ENCODE measurements around the gene PRKD2. TPM values are rescaled to one million over a fixed set of nuclear protein-coding genes. Genes with fewer than 3 reads are reported as not detected.

PRKD2 gene
- total RNA-seq, 1 donor, result 9.0 TPM

- peak; percentile 61 for DNase-seq (ENCODE audit: insufficient read length, low spot score, missing footprints)
- peaks cover 8% of the 10 kb centered on the region for H3K27me3 ChIP-seq (ENCODE audit: insufficient read depth, low read length)
- no peaks in the 10 kb centered on the region for H3K9me3 ChIP-seq (ENCODE audit: low read depth, low read length)
- peaks cover 27% of the 10 kb centered on the region for H3K4me1 ChIP-seq (ENCODE audit: insufficient read depth, low read length)
- no peak within 1 kb of the TSS for H3K27ac ChIP-seq (ENCODE audit: low read depth, low read length)
- H3K4me3 ChIP-seq (ENCODE audit: insufficient read depth, low read length), result no peak within 1 kb of the TSS
- H3K79me2 ChIP-seq (ENCODE audit: insufficient read depth, low read length), result no peaks in the 10 kb centered on the region
- TF ChIP-seq, protein P1, sequence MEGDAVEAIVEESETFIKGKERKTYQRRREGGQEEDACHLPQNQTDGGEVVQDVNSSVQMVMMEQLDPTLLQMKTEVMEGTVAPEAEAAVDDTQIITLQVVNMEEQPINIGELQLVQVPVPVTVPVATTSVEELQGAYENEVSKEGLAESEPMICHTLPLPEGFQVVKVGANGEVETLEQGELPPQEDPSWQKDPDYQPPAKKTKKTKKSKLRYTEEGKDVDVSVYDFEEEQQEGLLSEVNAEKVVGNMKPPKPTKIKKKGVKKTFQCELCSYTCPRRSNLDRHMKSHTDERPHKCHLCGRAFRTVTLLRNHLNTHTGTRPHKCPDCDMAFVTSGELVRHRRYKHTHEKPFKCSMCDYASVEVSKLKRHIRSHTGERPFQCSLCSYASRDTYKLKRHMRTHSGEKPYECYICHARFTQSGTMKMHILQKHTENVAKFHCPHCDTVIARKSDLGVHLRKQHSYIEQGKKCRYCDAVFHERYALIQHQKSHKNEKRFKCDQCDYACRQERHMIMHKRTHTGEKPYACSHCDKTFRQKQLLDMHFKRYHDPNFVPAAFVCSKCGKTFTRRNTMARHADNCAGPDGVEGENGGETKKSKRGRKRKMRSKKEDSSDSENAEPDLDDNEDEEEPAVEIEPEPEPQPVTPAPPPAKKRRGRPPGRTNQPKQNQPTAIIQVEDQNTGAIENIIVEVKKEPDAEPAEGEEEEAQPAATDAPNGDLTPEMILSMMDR (IDR thresholded peaks at IDR 0.05; ENCODE audit: extremely low read depth, low read depth, low read length), result no peak
- H3K36me3 ChIP-seq (ENCODE audit: insufficient read depth, low read length), result no peaks in the 10 kb centered on the region
- no peak within 1 kb of the TSS for H3K4me2 ChIP-seq (ENCODE audit: insufficient read depth, low read length)
- no peaks in the 10 kb centered on the region for H4K20me1 ChIP-seq (ENCODE audit: insufficient read depth, low read length)
- H2AFZ ChIP-seq (ENCODE audit: low read length), result no peak within 1 kb of the TSS
Observed at GRCh38 chr19:46635920-46636761, 80.8 kb downstream of the PRKD2 start, which contains the start of gene GNG8. TSS of gene GNG8 (minus strand) at chr19:46636202. CDS start at chr19:46634682, 1,520 bp downstream.

- Histone ChIP-seq H3K4me2 (ENCODE audit: insufficient read depth, low read length) (peak overlapping the region; percentile 51), H3K4me1 (ENCODE audit: insufficient read depth, low read length) (peaks cover 27% of the 10 kb centered on the region)
Observed at GRCh38 chr19:46634656-46635218, 82.2 kb downstream of the PRKD2 start.

DNA sequence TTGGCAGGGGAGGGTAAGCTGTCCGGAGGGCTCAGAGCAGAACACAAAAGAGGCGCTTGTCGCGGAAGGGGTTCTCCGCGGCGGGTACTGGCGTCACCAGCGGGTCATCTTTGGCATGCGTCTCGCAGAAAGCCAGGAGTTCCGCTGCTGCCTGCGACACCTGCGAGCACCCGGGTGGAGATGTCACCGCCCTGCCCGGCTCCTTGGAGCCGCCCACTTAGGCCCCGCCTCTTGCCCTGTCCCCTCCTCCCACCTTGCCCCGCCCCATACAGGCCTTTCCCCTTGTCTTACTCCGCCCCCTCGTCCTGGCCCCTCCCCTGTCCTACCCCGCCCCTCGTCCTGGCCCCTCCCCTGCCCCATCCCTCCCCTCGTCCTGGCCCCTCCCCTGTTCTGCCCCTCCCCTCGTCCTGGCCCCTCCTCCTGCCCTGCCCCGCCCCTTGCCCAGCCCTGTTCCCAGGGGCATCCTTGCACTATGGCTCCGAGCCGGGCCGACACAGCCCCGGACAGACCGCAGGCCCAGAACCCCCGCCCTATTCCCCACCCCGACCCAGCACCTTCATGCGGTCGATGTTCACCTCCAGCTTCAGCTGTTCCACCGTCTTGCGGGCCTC, 82.8 kb downstream of the PRKD2 start:
- no peaks in the 10 kb centered on the region for H3K79me2 ChIP-seq (ENCODE audit: insufficient read depth, low read length)
- H3K9me3 ChIP-seq (ENCODE audit: low read depth, low read length), result no peaks in the 10 kb centered on the region
- TF ChIP-seq, protein P1 (IDR thresholded peaks at IDR 0.05; ENCODE audit: extremely low read depth, low read depth, low read length), result no peak
- H3K27me3 ChIP-seq (ENCODE audit: insufficient read depth, low read length), result peaks cover 8% of the 10 kb centered on the region
- H3K36me3 ChIP-seq (ENCODE audit: insufficient read depth, low read length), result no peaks in the 10 kb centered on the region
- H4K20me1 ChIP-seq (ENCODE audit: insufficient read depth, low read length), result no peaks in the 10 kb centered on the region
- H2AFZ ChIP-seq (ENCODE audit: low read length), result peak overlapping the region; percentile 55
- H3K4me2 ChIP-seq (ENCODE audit: insufficient read depth, low read length), result peak overlapping the region; percentile 83
- H3K27ac ChIP-seq (ENCODE audit: low read depth, low read length), result no peak overlapping the region
- H3K4me3 ChIP-seq (ENCODE audit: insufficient read depth, low read length), result peak overlapping the region; percentile 59
- peak; percentile 96 for DNase-seq (ENCODE audit: insufficient read length, low spot score, missing footprints)
- peaks cover 22% of the 10 kb centered on the region for H3K4me1 ChIP-seq (ENCODE audit: insufficient read depth, low read length)

More at GRCh38 chr19:46634656-46635218, 82.2 kb downstream of the PRKD2 start:
- H3K4me3 ChIP-seq (ENCODE audit: insufficient read depth, low read length), result peak overlapping the region; percentile 55
- DNase-seq (ENCODE audit: insufficient read length, low spot score, missing footprints), result peak; percentile 57
- TF ChIP-seq, protein P1 (IDR thresholded peaks at IDR 0.05; ENCODE audit: extremely low read depth, low read depth, low read length), result no peak
- peaks cover 8% of the 10 kb centered on the region for H3K27me3 ChIP-seq (ENCODE audit: insufficient read depth, low read length)
- no peaks in the 10 kb centered on the region for H4K20me1 ChIP-seq (ENCODE audit: insufficient read depth, low read length)
- H3K27ac ChIP-seq (ENCODE audit: low read depth, low read length), result no peak overlapping the region
- H3K9me3 ChIP-seq (ENCODE audit: low read depth, low read length), result no peaks in the 10 kb centered on the region
- H3K36me3 ChIP-seq (ENCODE audit: insufficient read depth, low read length), result no peaks in the 10 kb centered on the region
- no peaks in the 10 kb centered on the region for H3K79me2 ChIP-seq (ENCODE audit: insufficient read depth, low read length)
- no peak overlapping the region for H2AFZ ChIP-seq (ENCODE audit: low read length)

DNA sequence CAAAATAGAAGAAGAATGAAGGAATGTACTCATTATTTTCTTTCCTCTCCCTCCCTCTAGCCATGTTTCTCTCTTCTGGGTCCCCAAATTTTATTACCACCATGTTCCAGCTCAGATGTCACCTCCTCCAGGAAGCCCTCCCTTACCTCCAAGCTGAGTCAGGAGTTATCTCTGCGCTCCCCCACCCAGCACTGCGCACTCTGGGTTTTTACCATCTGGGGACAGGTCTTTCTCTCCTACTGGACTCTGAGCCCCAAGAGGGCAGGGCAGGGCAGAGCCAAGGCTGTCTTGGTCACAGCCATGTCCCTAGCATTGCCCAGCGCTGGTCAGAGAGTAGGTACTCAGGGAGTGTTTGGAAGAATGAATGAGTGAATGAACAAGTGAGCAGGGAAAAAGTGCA, 83.8 kb downstream of the PRKD2 start:
- peaks cover 22% of the 10 kb centered on the region for H3K4me1 ChIP-seq (ENCODE audit: insufficient read depth, low read length)
- no peaks in the 10 kb centered on the region for H3K79me2 ChIP-seq (ENCODE audit: insufficient read depth, low read length)
- no peak for DNase-seq (ENCODE audit: insufficient read length, low spot score, missing footprints)
- peak overlapping the region; percentile 83 for H3K4me2 ChIP-seq (ENCODE audit: insufficient read depth, low read length)
- H4K20me1 ChIP-seq (ENCODE audit: insufficient read depth, low read length), result no peaks in the 10 kb centered on the region
- TF ChIP-seq, protein P1 (IDR thresholded peaks at IDR 0.05; ENCODE audit: extremely low read depth, low read depth, low read length), result no peak
- H3K4me3 ChIP-seq (ENCODE audit: insufficient read depth, low read length), result no peak overlapping the region
- no peaks in the 10 kb centered on the region for H3K9me3 ChIP-seq (ENCODE audit: low read depth, low read length)
- H3K27ac ChIP-seq (ENCODE audit: low read depth, low read length), result no peak overlapping the region
- no peak overlapping the region for H2AFZ ChIP-seq (ENCODE audit: low read length)
- peaks cover 8% of the 10 kb centered on the region for H3K27me3 ChIP-seq (ENCODE audit: insufficient read depth, low read length)
- H3K36me3 ChIP-seq (ENCODE audit: insufficient read depth, low read length), result no peaks in the 10 kb centered on the region
